ENCODE results near the gene THADA. TPM values are rescaled to one million over a fixed set of nuclear protein-coding genes. Genes with fewer than 3 reads are reported as not detected.

THADA gene
- total RNA-seq, 1 donor from 2014 or later = 51.4 TPM

DNA sequence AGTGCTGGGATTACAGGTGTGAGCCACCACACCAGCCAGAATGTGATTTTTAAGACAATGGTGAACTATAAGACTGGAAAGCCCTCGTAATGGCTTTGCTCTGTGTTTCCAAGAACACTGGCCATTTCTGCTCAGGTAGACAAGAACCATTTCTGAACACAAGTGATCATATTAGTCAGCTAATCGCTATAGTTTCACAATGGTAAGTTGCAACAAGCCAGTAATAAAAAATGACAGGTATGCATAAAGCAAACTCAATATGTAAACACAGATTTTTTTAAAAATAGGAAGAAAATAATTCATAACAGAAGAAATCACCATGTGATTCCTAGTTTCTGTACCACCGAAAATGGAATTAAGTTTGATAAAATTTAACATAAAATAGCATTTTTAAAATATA lies 166.5 kb downstream of the THADA start:
- DNase-seq (no peak), ATAC-seq (ENCODE audit: low read depth) (no peak)
- peaks cover 32% of the 10 kb centered on the region for H3K4me1 Mint-ChIP-seq
- intact Hi-C loops (cut with micrococcal nuclease) = no loop called here
- no peak overlapping the region for H3K27ac Mint-ChIP-seq
- no peaks in the 10 kb centered on the region for H3K9me3 Mint-ChIP-seq
- no peak overlapping the region for H3K4me3 Mint-ChIP-seq
- TF ChIP-seq CTCF (IDR thresholded peaks at IDR 0.05) = no peak
- H3K36me3 Mint-ChIP-seq (ENCODE audit: low read depth) = peaks cover 38% of the 10 kb centered on the region
- POLR2A ChIA-PET = no interaction called here
- no peaks in the 10 kb centered on the region for H3K27me3 Mint-ChIP-seq
- CTCF ChIA-PET = interaction anchor here (0.8 kb wide), 1 partner anchor 108 kb away, joined by 3 read pairs; no protein-coding TSS in a partner anchor

DNA sequence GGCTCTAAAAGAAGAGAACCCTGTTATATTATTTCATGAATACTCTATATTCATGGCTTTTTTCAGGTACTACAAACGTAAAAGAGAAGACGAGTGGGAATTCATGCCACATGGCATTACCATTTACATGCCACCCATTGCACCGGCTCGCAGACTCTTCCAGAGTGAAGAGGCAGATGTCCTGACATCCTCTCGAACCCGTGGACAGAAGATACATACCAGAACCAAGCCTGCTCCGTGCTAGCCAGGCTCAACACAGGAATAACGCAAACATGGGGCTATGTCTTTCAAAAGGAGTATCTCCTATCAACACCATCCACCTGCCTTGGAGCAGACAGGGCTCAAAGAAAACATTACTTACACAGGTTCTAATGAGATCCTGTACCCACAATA lies 168.8 kb downstream of the THADA start:
- DNase-seq = no peak
- no peak for TF ChIP-seq CTCF (IDR thresholded peaks at IDR 0.05)
- peaks cover 37% of the 10 kb centered on the region for H3K4me1 Mint-ChIP-seq
- peak overlapping the region; percentile 70 for H3K27ac Mint-ChIP-seq
- H3K27me3 Mint-ChIP-seq = no peaks in the 10 kb centered on the region
- peaks cover 41% of the 10 kb centered on the region for H3K36me3 Mint-ChIP-seq (ENCODE audit: low read depth)
- ChIA-PET POLR2A (interaction anchor here (0.6 to 1.6 kb wide), 6 partner anchors 17 to 199 kb away, joined by 3 to 8 read pairs (median 5); no protein-coding TSS in a partner anchor), CTCF (interaction anchor here (1.1 to 2.3 kb wide), 2 partner anchors 19 to 57 kb away, joined by 4 to 5 read pairs; no protein-coding TSS in a partner anchor)
- no peak overlapping the region for H3K4me3 Mint-ChIP-seq
- H3K9me3 Mint-ChIP-seq = no peaks in the 10 kb centered on the region
- ATAC-seq (ENCODE audit: low read depth) = no peak
- intact Hi-C loops (cut with micrococcal nuclease) = no loop called here

DNA sequence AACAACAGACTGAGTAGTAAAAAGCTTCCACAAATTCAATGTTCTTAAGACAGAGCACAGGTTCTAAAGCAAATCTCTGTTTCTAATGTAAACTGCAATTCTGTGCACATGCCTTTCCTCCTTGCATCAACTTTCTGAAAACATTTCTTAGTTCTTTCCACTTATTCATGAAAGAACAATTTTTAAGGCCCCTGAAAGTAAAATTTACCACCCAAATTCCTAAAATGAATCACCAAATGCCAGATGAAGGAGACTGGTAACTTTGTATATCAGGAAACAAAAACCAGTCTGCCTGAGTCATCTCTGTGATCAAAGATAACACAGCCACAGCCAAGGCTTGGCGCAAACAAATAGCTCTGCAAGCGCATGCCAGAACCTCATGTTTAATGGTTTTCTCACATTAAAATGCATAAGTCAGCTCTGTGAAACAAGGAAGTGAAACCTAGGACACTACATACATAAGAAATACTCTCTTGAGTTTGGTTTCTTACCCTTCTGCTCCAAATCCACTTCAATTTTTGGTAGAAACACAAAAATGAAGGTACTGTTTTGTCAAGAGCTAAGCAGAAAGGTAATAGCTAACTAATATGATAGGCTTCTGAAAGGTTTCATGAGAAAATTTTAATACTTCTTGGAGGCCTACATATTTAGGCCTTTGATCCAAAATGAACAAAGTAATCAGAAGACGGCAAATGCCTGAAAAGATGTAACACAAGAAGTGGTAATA lies 169.4 kb downstream of the THADA start:
- DNase-seq = no peak
- no peak for TF ChIP-seq CTCF (IDR thresholded peaks at IDR 0.05)
- Mint-ChIP-seq H3K9me3 (no peaks in the 10 kb centered on the region), H3K27ac (peak overlapping the region; percentile 70), H3K4me3 (peak overlapping the region; percentile 61), H3K36me3 (ENCODE audit: low read depth) (peaks cover 46% of the 10 kb centered on the region), H3K4me1 (peaks cover 37% of the 10 kb centered on the region), H3K27me3 (no peaks in the 10 kb centered on the region)
- ChIA-PET POLR2A (interaction anchor here (0.6 to 1.6 kb wide), 7 partner anchors 16 to 199 kb away, joined by 3 to 8 read pairs (median 5); no protein-coding TSS in a partner anchor), CTCF (interaction anchor here (1.1 to 2.3 kb wide), 2 partner anchors 18 to 57 kb away, joined by 4 to 5 read pairs; no protein-coding TSS in a partner anchor)
- intact Hi-C loops (cut with micrococcal nuclease) = loop anchor here (1.0 kb wide), 3 partner anchors 18 to 133 kb away; no protein-coding TSS in a partner anchor
- peak; percentile 98 for ATAC-seq (ENCODE audit: low read depth)

DNA sequence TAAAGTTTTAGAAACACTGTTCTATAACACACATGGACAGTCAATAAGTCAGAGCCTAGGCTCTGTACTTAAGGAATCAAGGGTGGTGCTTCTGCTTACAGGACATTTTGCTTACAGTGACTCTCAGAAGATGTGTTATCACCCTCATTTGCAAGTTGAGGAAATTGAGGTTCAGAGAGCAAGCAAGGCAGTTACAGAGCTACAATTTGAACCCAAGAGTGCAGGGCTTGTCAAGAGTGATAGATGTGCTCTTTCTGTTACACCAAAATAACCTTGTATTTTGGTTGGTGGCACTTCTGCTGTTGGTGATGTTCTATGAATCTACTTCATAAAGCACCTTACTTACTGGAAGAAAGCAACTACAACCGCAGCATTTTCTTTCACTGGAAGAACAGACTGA lies 170.2 kb downstream of the THADA start:
- ATAC-seq (ENCODE audit: low read depth) (no peak), DNase-seq (no peak)
- Mint-ChIP-seq H3K4me1 (peaks cover 37% of the 10 kb centered on the region), H3K27me3 (no peaks in the 10 kb centered on the region), H3K27ac (peak overlapping the region; percentile 50), H3K9me3 (no peaks in the 10 kb centered on the region), H3K4me3 (no peak overlapping the region), H3K36me3 (ENCODE audit: low read depth) (peaks cover 43% of the 10 kb centered on the region)
- intact Hi-C loops (cut with micrococcal nuclease) = loop anchor here (1.0 kb wide), 3 partner anchors 17 to 132 kb away; no protein-coding TSS in a partner anchor
- no peak for TF ChIP-seq CTCF (IDR thresholded peaks at IDR 0.05)
- POLR2A ChIA-PET = interaction anchor here (1.1 to 1.6 kb wide), 3 partner anchors 15 to 198 kb away, joined by 3 to 5 read pairs (median 5); no protein-coding TSS in a partner anchor
- CTCF ChIA-PET = interaction anchor here (1.0 to 2.3 kb wide), 2 partner anchors 58 to 59 kb away, joined by 3 to 5 read pairs; no protein-coding TSS in a partner anchor

Data from activated B cell treated with CpG ODN at 0.5 μM for 24 hours (primary cell).